ENCODE measurements around the gene PGA5.

GRCh38 chr11:61295596-61295926 lies 54.6 kb downstream of the PGA5 start:
- TF ChIP-seq YY1 (IDR thresholded peaks at IDR 0.05; ENCODE audit: low read depth) (no peak), CREB1 (IDR thresholded peaks at IDR 0.05; ENCODE audit: low read depth) (no peak), MAX (IDR thresholded peaks at IDR 0.05) (no peak), RAD21 (IDR thresholded peaks at IDR 0.05; ENCODE audit: low read depth) (no peak), ZBTB7A (IDR thresholded peaks at IDR 0.05; ENCODE audit: low read depth) (no peak), TCF12 (IDR thresholded peaks at IDR 0.05; ENCODE audit: low read depth) (no peak), USF1 (IDR thresholded peaks at IDR 0.05) (no peak), TAF1 (IDR thresholded peaks at IDR 0.05; ENCODE audit: low read depth) (no peak), EP300 (IDR thresholded peaks at IDR 0.05; ENCODE audit: borderline replicate concordance) (no peak), TEAD4 (IDR thresholded peaks at IDR 0.05) (no peak), NFIC (IDR thresholded peaks at IDR 0.05) (no peak), REST (IDR thresholded peaks at IDR 0.05; ENCODE audit: low read depth) (no peak), CEBPB (IDR thresholded peaks at IDR 0.05) (no peak)

Data from Ishikawa (cell line).